ENCODE results near the gene USP44.

USP44 gene

GRCh38 chr12:95515197-95515596, 36.1 kb downstream of the USP44 start:
- peaks cover 41% of the 10 kb centered on the region for H3K36me3 ChIP-seq (replicated peaks)
- no peak overlapping the region for H3K4me3 ChIP-seq
- H3K9me3 ChIP-seq = no peaks in the 10 kb centered on the region
- H3K4me1 ChIP-seq = no peaks in the 10 kb centered on the region; the same call in 1 of the 2 replicates
- no peak for DNase-seq (ENCODE audit: low spot score in 2 of 2)
- H3K27me3 ChIP-seq (ENCODE audit: low read depth) = no peaks in the 10 kb centered on the region
- in situ Hi-C loops (cut with MboI; ENCODE audit: low sequenced_read_pairs) = no loop called here

- Histone ChIP-seq H3K4me1 (no peaks in the 10 kb centered on the region; the same call in 1 of the 2 replicates), H3K27me3 (ENCODE audit: low read depth) (no peaks in the 10 kb centered on the region), H3K9me3 (no peaks in the 10 kb centered on the region), H3K36me3 (replicated peaks) (peaks cover 51% of the 10 kb centered on the region), H3K4me3 (no peak overlapping the region)
- DNase-seq (ENCODE audit: low spot score in 2 of 2) = no peak
- in situ Hi-C loops (cut with MboI; ENCODE audit: low sequenced_read_pairs) = no loop called here
These were observed 37.7 kb downstream of the USP44 start for GRCh38 chr12:95513599-95513998.

GRCh38 chr12:95511977-95512376, 39.3 kb downstream of the USP44 start:
- Histone ChIP-seq H3K4me3 (no peak overlapping the region), H3K4me1 (no peaks in the 10 kb centered on the region), H3K27me3 (ENCODE audit: low read depth) (no peaks in the 10 kb centered on the region), H3K9me3 (no peaks in the 10 kb centered on the region), H3K36me3 (replicated peaks) (peaks cover 64% of the 10 kb centered on the region)
- DNase-seq (ENCODE audit: low spot score in 2 of 2) = no peak
- in situ Hi-C loops (cut with MboI; ENCODE audit: low sequenced_read_pairs) = no loop called here

- Histone ChIP-seq H3K27me3 (ENCODE audit: low read depth) (no peaks in the 10 kb centered on the region), H3K4me3 (no peak overlapping the region), H3K9me3 (no peaks in the 10 kb centered on the region), H3K36me3 (replicated peaks) (peaks cover 74% of the 10 kb centered on the region), H3K4me1 (no peaks in the 10 kb centered on the region)
- no peak for DNase-seq (ENCODE audit: low spot score in 2 of 2)
- in situ Hi-C loops (cut with MboI; ENCODE audit: low sequenced_read_pairs) = no loop called here
These were observed 42.0 kb downstream of the USP44 start for GRCh38 chr12:95509300-95509699.

- Histone ChIP-seq H3K27me3 (ENCODE audit: low read depth) (no peaks in the 10 kb centered on the region), H3K9me3 (no peaks in the 10 kb centered on the region), H3K4me3 (no peak overlapping the region), H3K36me3 (replicated peaks) (peaks cover 67% of the 10 kb centered on the region), H3K4me1 (no peaks in the 10 kb centered on the region)
- no peak for DNase-seq (ENCODE audit: low spot score in 2 of 2)
- in situ Hi-C loops (cut with MboI; ENCODE audit: low sequenced_read_pairs) = no loop called here
These were observed 44.4 kb downstream of the USP44 start for GRCh38 chr12:95506707-95507523.

- H3K9me3 ChIP-seq = no peaks in the 10 kb centered on the region
- in situ Hi-C loops (cut with MboI; ENCODE audit: low sequenced_read_pairs) = no loop called here
- H3K27me3 ChIP-seq (ENCODE audit: low read depth) = no peaks in the 10 kb centered on the region
- DNase-seq (ENCODE audit: low spot score in 2 of 2) = no peak
- H3K4me3 ChIP-seq = no peak overlapping the region
- peaks cover 62% of the 10 kb centered on the region for H3K36me3 ChIP-seq (replicated peaks)
- no peaks in the 10 kb centered on the region for H3K4me1 ChIP-seq
These were observed 46.2 kb downstream of the USP44 start for GRCh38 chr12:95505039-95505438.

- peaks cover 64% of the 10 kb centered on the region for H3K36me3 ChIP-seq (replicated peaks)
- no peaks in the 10 kb centered on the region for H3K4me1 ChIP-seq
- no peak overlapping the region for H3K4me3 ChIP-seq
- in situ Hi-C loops (cut with MboI; ENCODE audit: low sequenced_read_pairs) = no loop called here
- H3K9me3 ChIP-seq = no peaks in the 10 kb centered on the region
- H3K27me3 ChIP-seq (ENCODE audit: low read depth) = no peaks in the 10 kb centered on the region
- DNase-seq (ENCODE audit: low spot score in 2 of 2) = no peak
These were observed 47.1 kb downstream of the USP44 start for GRCh38 chr12:95504140-95504539.

GRCh38 chr12:95499772-95500171, 51.5 kb downstream of the USP44 start:
- Histone ChIP-seq H3K4me3 (no peak overlapping the region), H3K4me1 (no peaks in the 10 kb centered on the region), H3K9me3 (no peaks in the 10 kb centered on the region), H3K36me3 (replicated peaks) (peaks cover 68% of the 10 kb centered on the region), H3K27me3 (ENCODE audit: low read depth) (no peaks in the 10 kb centered on the region)
- DNase-seq (ENCODE audit: low spot score in 2 of 2) = no peak
- in situ Hi-C loops (cut with MboI; ENCODE audit: low sequenced_read_pairs) = no loop called here

- H3K4me3 ChIP-seq = no peak overlapping the region
- no peaks in the 10 kb centered on the region for H3K27me3 ChIP-seq (ENCODE audit: low read depth)
- no peaks in the 10 kb centered on the region for H3K4me1 ChIP-seq
- H3K9me3 ChIP-seq = no peaks in the 10 kb centered on the region
- DNase-seq (ENCODE audit: low spot score in 2 of 2) = no peak
- in situ Hi-C loops (cut with MboI; ENCODE audit: low sequenced_read_pairs) = no loop called here
- H3K36me3 ChIP-seq (replicated peaks) = peaks cover 67% of the 10 kb centered on the region
These were observed 52.3 kb downstream of the USP44 start for GRCh38 chr12:95498968-95499367.

- in situ Hi-C loops (cut with MboI; ENCODE audit: low sequenced_read_pairs) = no loop called here
- no peak overlapping the region for H3K4me3 ChIP-seq
- no peak for DNase-seq (ENCODE audit: low spot score in 2 of 2)
- no peaks in the 10 kb centered on the region for H3K4me1 ChIP-seq
- H3K27me3 ChIP-seq (ENCODE audit: low read depth) = no peaks in the 10 kb centered on the region
- H3K9me3 ChIP-seq = no peaks in the 10 kb centered on the region
- H3K36me3 ChIP-seq (replicated peaks) = peaks cover 64% of the 10 kb centered on the region
These were observed 54.2 kb downstream of the USP44 start for GRCh38 chr12:95497031-95497430.

GRCh38 chr12:95495433-95495832, 55.8 kb downstream of the USP44 start:
- Histone ChIP-seq H3K27me3 (ENCODE audit: low read depth) (no peaks in the 10 kb centered on the region), H3K36me3 (replicated peaks) (peaks cover 61% of the 10 kb centered on the region), H3K4me3 (no peak overlapping the region), H3K9me3 (no peaks in the 10 kb centered on the region), H3K4me1 (no peaks in the 10 kb centered on the region)
- in situ Hi-C loops (cut with MboI; ENCODE audit: low sequenced_read_pairs) = no loop called here
- DNase-seq (ENCODE audit: low spot score in 2 of 2) = no peak

- in situ Hi-C loops (cut with MboI; ENCODE audit: low sequenced_read_pairs) = no loop called here
- peaks cover 58% of the 10 kb centered on the region for H3K36me3 ChIP-seq (replicated peaks)
- H3K27me3 ChIP-seq (ENCODE audit: low read depth) = no peaks in the 10 kb centered on the region
These were observed 56.4 kb downstream of the USP44 start for GRCh38 chr12:95494888-95495287.

GRCh38 chr12:95492462-95492861, 58.8 kb downstream of the USP44 start:
- Histone ChIP-seq H3K4me1 (no peaks in the 10 kb centered on the region), H3K27me3 (ENCODE audit: low read depth) (no peaks in the 10 kb centered on the region), H3K9me3 (no peaks in the 10 kb centered on the region), H3K36me3 (replicated peaks) (peaks cover 48% of the 10 kb centered on the region), H3K4me3 (no peak overlapping the region)
- in situ Hi-C loops (cut with MboI; ENCODE audit: low sequenced_read_pairs) = no loop called here
- no peak for DNase-seq (ENCODE audit: low spot score in 2 of 2)

More at GRCh38 chr12:95494888-95495287, 56.4 kb downstream of the USP44 start:
- DNase-seq (ENCODE audit: low spot score in 2 of 2) = no peak
- no peak overlapping the region for H3K4me3 ChIP-seq
- H3K9me3 ChIP-seq = no peaks in the 10 kb centered on the region
- no peaks in the 10 kb centered on the region for H3K4me1 ChIP-seq

GRCh38 chr12:95487024-95487423, 64.3 kb downstream of the USP44 start:
- peak in 1 of 2 experiments; percentile 34 for DNase-seq (ENCODE audit: low spot score in 2 of 2)
- no peaks in the 10 kb centered on the region for H3K4me1 ChIP-seq
- no peaks in the 10 kb centered on the region for H3K9me3 ChIP-seq
- peaks cover 29% of the 10 kb centered on the region for H3K36me3 ChIP-seq (replicated peaks)
- in situ Hi-C loops (cut with MboI; ENCODE audit: low sequenced_read_pairs) = no loop called here
- H3K4me3 ChIP-seq = no peak overlapping the region
- no peaks in the 10 kb centered on the region for H3K27me3 ChIP-seq (ENCODE audit: low read depth)

- in situ Hi-C loops (cut with MboI; ENCODE audit: low sequenced_read_pairs) = no loop called here
- no peak overlapping the region for H3K4me3 ChIP-seq
- DNase-seq (ENCODE audit: low spot score in 2 of 2) = no peak
These were observed 66.8 kb downstream of the USP44 start for GRCh38 chr12:95484524-95484923.

More at GRCh38 chr12:95484524-95484923, 66.8 kb downstream of the USP44 start:
- H3K36me3 ChIP-seq (replicated peaks) = peaks cover 40% of the 10 kb centered on the region
- H3K27me3 ChIP-seq (ENCODE audit: low read depth) = no peaks in the 10 kb centered on the region
- H3K4me1 ChIP-seq = no peaks in the 10 kb centered on the region
- H3K9me3 ChIP-seq = no peaks in the 10 kb centered on the region

Measured in HAP-1 (cell line).